Skin epidermis (tissue), 12 donors: ENCODE data around the gene CDK17.
"Not testable (repeated sequence)": the region's sequence is repeated elsewhere in the genome, so short reads cannot be mapped to it uniquely, and the experiment has no call there.

Source experiments
- H3K27ac ChIP-seq, 21 experiments: fragments of 200-600 bp; sonication (generic) in 11 of 21; one replicate each; pipeline ENCODE4 v1.5.0; 2020; ENCODE audit warnings: mild to moderate bottlenecking in 3 of 21, inconsistent platforms in 2 of 21, moderate library complexity in 2 of 21
- H3K4me3 ChIP-seq, 7 experiments: fragments of 200-600 bp; sonication (generic) in 2 of 7; one replicate each; pipeline ENCODE4 v1.5.0; 2020; ENCODE audit warnings: inconsistent platforms in 2 of 7, mild to moderate bottlenecking in 2 of 7, moderate library complexity in 1 of 7

The CDK17 gene

GRCh38 chr12:96365604-96366380, 34.4 kb downstream of the CDK17 start:
- Histone ChIP-seq H3K4me3 (no peak overlapping the region), H3K27ac (no peak overlapping the region)

- no peak overlapping the region for H3K4me3 ChIP-seq
- H3K27ac ChIP-seq = no peak overlapping the region
Measured at GRCh38 chr12:96364092-96364700, 36.0 kb downstream of the CDK17 start.

DNA sequence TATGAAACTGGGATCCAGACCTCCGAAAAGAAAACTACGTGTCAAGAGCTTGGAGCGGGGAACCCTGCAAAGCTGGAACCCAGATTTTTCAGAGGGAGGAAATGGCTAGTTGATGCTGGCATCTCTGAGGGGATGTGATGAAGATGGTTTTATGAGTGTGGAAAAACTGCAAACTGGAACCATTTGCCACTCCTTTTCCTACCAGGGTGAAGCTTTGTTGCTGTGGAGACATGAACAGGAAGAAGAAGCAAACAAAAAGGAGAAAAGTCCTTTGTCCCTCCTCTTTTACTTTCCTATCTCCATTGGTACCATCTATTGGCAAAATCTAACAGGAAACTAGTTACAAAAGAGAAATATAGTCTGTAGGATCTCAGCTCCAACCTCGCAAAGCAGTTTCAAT, 39.2 kb downstream of the CDK17 start:
- H3K27ac ChIP-seq = no peak overlapping the region

GRCh38 chr12:96360550-96360949, 39.7 kb downstream of the CDK17 start:
- peak overlapping the region in 1 of 21 experiments; percentile 16 for H3K27ac ChIP-seq
- H3K4me3 ChIP-seq = no peak overlapping the region

More for the DNA sequence above, 39.2 kb downstream of the CDK17 start:
- H3K4me3 ChIP-seq = no peak overlapping the region

GRCh38 chr12:96359328-96359727, 40.9 kb downstream of the CDK17 start:
- H3K4me3 ChIP-seq = no peak overlapping the region

DNA sequence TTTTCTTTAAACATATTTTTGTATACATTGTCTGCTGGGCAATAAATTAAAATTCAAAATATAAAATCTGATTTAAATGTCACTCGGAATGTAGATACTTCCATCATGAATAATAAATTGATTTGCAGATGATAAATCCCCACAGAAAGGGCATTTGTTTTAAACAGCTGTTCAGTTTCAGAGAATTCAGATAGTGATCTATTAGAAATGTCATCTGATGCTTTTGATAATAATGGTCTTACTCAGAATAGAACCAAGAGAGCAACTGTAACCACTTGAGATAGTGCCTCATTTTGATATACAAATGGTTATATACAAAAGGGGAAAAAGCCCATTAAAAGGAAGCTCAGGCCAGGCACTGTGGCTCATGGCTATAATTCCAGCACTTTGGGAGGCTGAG, 43.4 kb downstream of the CDK17 start:
- Histone ChIP-seq H3K4me3 (no peak overlapping the region), H3K27ac (no peak overlapping the region)

More at GRCh38 chr12:96359328-96359727, 40.9 kb downstream of the CDK17 start:
- H3K27ac ChIP-seq = no peak overlapping the region

DNA sequence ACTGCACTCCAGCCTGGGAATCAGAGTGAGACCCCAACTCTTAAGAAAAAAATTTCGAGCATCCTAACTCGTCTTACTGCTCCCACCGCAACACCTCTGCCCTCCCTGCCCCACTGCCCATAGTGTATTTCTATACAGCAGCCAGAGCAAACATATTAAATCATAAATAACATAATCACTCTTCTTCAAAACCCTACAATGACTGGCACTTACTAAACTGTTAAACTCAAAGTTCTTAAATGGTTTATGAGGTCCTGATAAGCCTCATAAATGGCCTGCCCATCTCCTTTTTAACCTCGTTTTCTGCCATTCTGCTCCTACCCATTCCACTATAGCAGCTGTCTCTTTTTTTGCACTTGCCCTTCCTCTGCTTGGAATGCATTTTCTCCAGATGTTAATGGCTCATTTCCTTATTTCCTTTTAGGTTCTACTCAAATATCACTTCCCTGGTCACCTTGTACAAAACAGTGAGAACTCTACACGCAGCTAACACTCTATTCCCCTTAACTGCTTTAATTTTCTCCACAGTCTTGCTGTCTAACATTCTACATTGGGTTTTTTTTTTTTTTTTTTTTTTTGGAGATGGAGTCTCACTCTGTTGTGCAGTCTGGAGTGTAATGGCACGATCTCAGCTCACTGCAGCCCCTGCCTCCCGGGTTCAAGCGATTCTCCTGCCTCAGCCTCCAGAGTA, 45.2 kb downstream of the CDK17 start:
- Histone ChIP-seq H3K4me3 (no peak overlapping the region), H3K27ac (no peak overlapping the region)

GRCh38 chr12:96354326-96354725, 45.9 kb downstream of the CDK17 start:
- H3K4me3 ChIP-seq = no peak overlapping the region
- no peak overlapping the region for H3K27ac ChIP-seq

GRCh38 chr12:96352161-96352835, 47.9 kb downstream of the CDK17 start:
- Histone ChIP-seq H3K27ac (peak overlapping the region in 1 of 21 experiments; percentile 13), H3K4me3 (no peak overlapping the region)

GRCh38 chr12:96350982-96351381, 49.3 kb downstream of the CDK17 start:
- Histone ChIP-seq H3K4me3 (no peak overlapping the region), H3K27ac (peak overlapping the region in 2 of 21 experiments; percentile 9 to 29)

DNA sequence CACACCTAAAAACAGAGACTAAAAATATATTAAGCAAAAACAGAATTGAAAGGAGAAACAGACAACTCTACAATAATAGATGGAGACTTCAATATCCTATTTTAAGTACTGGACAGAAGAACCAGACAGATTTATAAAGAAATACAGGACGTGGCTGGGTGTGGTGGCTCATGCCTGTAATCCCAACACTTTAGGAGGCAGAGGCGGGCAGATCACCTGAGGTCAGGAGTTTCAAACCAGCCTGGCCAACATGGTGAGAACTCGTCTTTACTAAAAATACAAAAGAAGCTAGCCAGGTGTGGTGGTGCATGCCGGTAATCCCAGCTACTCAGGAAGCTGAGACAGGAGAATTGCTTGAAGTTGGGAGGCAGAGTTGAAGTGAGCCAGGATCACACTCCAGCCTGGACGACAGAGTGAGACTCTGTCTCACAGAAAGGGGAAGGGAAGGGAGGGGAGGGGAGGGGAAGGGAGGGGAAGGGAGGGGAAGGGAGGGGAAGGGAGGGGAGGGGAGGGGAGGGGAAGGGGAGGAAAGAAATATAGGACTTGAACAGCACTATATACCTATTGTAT, 53.0 kb downstream of the CDK17 start:
- Histone ChIP-seq H3K4me3 (no peak overlapping the region), H3K27ac (peak overlapping the region in 5 of 21 experiments; percentile 8 to 66 (median 39))

DNA sequence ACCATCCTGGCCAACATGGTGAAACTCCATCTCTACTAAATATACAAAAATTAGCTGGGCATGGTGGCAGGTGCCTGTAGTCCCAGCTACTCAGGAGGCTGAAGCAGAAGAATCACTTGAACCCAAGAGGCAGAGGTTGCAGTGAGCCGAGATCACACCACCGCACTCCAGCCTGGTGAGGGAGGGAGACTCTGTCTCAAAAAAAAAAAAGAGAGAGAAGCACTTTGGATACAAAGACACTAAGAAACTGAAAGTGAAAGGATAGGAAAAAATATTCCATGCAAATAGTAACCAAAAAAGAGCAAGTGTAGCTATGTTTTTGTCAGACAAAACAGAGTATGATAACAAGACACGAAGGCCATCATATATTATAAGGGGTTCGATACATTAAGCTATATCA, 53.5 kb downstream of the CDK17 start:
- H3K27ac ChIP-seq = peak overlapping the region in 3 of 21 experiments; percentile 30 to 66 (median 39)
- not testable (repeated sequence) for H3K4me3 ChIP-seq

GRCh38 chr12:96344124-96344695, 56.0 kb downstream of the CDK17 start:
- H3K27ac ChIP-seq = no peak overlapping the region
- H3K4me3 ChIP-seq = no peak overlapping the region

DNA sequence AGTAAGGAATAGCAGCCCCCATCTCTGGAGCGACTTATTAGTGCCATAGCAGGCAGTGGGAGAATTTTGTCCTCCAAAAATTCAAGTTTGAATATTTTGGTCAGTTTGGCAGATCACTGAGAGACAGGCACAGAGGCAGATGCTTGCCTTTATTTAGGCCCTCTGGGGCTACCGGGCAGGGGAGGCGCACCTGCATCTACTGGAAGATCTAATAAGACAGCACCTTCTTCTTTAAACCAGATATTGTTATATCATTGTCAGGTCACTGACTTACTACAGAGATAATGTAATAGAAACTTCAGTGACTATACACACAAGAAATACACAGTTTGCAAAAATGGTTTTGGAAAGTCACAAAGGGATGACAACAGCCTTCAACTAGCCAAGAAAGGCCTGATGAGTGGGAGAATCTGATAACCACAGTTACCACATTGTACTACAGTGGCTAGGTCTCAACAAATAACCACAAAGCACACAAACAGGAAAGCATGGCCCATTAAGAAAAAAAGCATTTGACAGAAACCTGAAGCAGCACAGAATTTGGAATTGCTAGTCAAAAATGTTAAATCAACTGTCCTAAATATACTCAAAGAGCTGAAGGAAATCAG, 56.8 kb downstream of the CDK17 start:
- H3K4me3 ChIP-seq = no peak overlapping the region
- H3K27ac ChIP-seq = no peak overlapping the region

- H3K4me3 ChIP-seq, H3K27ac ChIP-seq: not testable (repeated sequence)
Measured at GRCh38 chr12:96339666-96340065, 60.6 kb downstream of the CDK17 start.

GRCh38 chr12:96338852-96339471, 61.3 kb downstream of the CDK17 start:
- Histone ChIP-seq H3K27ac (no peak overlapping the region), H3K4me3 (no peak overlapping the region)

DNA sequence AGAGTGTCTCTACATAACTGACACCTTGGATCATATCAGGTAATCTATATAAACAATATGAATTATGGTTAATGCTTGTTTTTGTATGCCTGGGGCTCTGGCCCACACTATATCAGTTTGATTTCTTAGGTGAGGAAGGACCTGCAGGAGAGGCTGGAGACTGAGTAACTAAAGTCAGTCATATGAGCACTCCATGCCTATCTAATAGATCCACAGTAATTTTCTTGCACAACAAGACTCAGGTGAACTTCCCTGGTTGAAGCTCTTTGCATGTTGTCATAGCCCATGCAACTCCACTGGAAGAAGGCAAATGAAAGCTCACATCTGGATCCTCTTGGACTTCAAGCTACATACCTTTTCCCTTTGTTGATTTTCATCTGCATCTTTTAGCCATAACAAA, 62.3 kb downstream of the CDK17 start:
- no peak overlapping the region for H3K4me3 ChIP-seq
- H3K27ac ChIP-seq = no peak overlapping the region

- no peak overlapping the region for H3K4me3 ChIP-seq
- H3K27ac ChIP-seq = no peak overlapping the region
Measured at GRCh38 chr12:96336489-96336888, 63.8 kb downstream of the CDK17 start.

DNA sequence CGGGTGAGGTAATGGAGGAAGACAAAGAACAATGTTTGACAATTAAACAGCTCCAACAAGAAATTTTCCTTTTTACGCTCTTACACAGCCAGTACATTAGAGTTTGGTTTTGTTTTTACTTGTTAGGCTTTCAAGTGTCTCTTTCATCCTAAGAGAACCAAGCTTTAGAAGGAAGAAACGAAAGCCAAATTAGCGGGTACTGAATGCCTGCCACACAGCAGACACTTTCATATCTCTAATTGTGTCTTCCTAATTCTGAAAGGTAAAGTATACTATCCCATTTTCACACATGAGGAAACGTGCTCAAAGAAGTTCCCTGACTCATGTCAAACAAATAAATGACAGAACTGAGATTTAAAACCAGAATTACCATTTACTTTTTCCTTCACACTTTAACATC, 65.0 kb downstream of the CDK17 start:
- H3K27ac ChIP-seq = peak overlapping the region in 1 of 21 experiments; percentile 11

More for the DNA sequence above, 65.0 kb downstream of the CDK17 start:
- no peak overlapping the region for H3K4me3 ChIP-seq
